GM23248 (cell line): ENCODE data around the gene NPFFR1. TPM values are rescaled to one million over a fixed set of nuclear protein-coding genes. Genes with fewer than 3 reads are reported as not detected.

ENCODE experiments used
- DNase-seq: peaks from one replicate; pipeline ENCODE4 v3.0.0-alpha.2; 2015
- H2AFZ ChIP-seq: fragments of 200-600 bp; sonication (generic); 2 replicates; pipeline ENCODE4 v1.6.1; 2016; ENCODE audit warnings: antibody characterized with exemption
- H3F3A ChIP-seq: fragments of 200-600 bp; sonication (generic); 2 replicates; pipeline ENCODE4 v1.6.1; 2016; ENCODE audit warnings: mild to moderate bottlenecking, antibody characterized with exemption, mixed run types; ENCODE audit not compliant: insufficient read depth
- H3K27ac ChIP-seq: fragments of 200-600 bp; sonication (generic); 2 replicates; pipeline ENCODE4 v1.5.1; 2016; ENCODE audit warnings: mild to moderate bottlenecking
- H3K27me3 ChIP-seq: fragments of 200-600 bp; sonication (generic); replicated peaks from 2 replicates; pipeline ENCODE4 v1.6.1; 2016; ENCODE audit warnings: mild to moderate bottlenecking; ENCODE audit not compliant: insufficient read depth
- H3K36me3 ChIP-seq: fragments of 200-600 bp; sonication (generic); 2 replicates; pipeline ENCODE4 v1.6.1; 2016; ENCODE audit warnings: low read depth, mild to moderate bottlenecking
- H3K4me1 ChIP-seq: fragments of 200-600 bp; sonication (generic); 2 replicates; pipeline ENCODE4 v1.6.1; 2016; ENCODE audit warnings: mild to moderate bottlenecking; ENCODE audit not compliant: insufficient read depth
- H3K4me2 ChIP-seq: fragments of 200-600 bp; sonication (generic); one replicate; pipeline ENCODE4 v1.6.1; 2016; ENCODE audit warnings: mild to moderate bottlenecking; ENCODE audit not compliant: unreplicated experiment
- H3K4me3 ChIP-seq: fragments of 200-600 bp; sonication (generic); 2 replicates; pipeline ENCODE4 v1.5.1; 2016; ENCODE audit warnings: mild to moderate bottlenecking
- H3K79me2 ChIP-seq: fragments of 200-600 bp; sonication (generic); 2 replicates; pipeline ENCODE4 v1.6.1; 2016; ENCODE audit warnings: mild to moderate bottlenecking; ENCODE audit not compliant: insufficient read depth
- H3K9ac ChIP-seq: fragments of 200-600 bp; sonication (generic); 2 replicates; pipeline ENCODE4 v1.6.1; 2016; ENCODE audit warnings: mild to moderate bottlenecking
- H3K9me2 ChIP-seq: fragments of 200-600 bp; sonication (generic); 2 replicates; pipeline ENCODE4 v1.6.1; 2016; ENCODE audit warnings: mixed run types, mild to moderate bottlenecking, moderate library complexity; ENCODE audit not compliant: insufficient read depth
- H3K9me3 ChIP-seq: fragments of 200-600 bp; sonication (generic); one replicate; pipeline ENCODE4 v1.6.1; 2017; ENCODE audit warnings: low read depth
- H4K20me1 ChIP-seq: fragments of 200-600 bp; sonication (generic); 2 replicates; pipeline ENCODE4 v1.6.0; 2016; ENCODE audit not compliant: insufficient read depth
- EZH2 ChIP-seq: fragments of 200-600 bp; sonication (generic); IDR thresholded peaks from 2 replicates; pipeline ENCODE4 v1.6.1; 2018; ENCODE audit warnings: antibody characterized with exemption, mild to moderate bottlenecking; ENCODE audit not compliant: insufficient read depth, poor library complexity, severe bottlenecking
- EZH2phosphoT487 ChIP-seq: fragments of 200-600 bp; sonication (generic); IDR thresholded peaks from 2 replicates; pipeline ENCODE4 v1.6.1; 2018; ENCODE audit warnings: antibody characterized with exemption, moderate library complexity, mild to moderate bottlenecking, low read depth; ENCODE audit not compliant: insufficient read depth
- WGBS, 2 experiments: methylation state at CpG; one replicate each; pipeline ENCODE4 v1.1.6; 2015 to 2017; ENCODE audit warnings: low lambda C conversion rate in 2 of 2, low coverage in 1 of 2; ENCODE audit errors: missing lambda C conversion rate in 2 of 2; 5-methylcytosine and 5-hydroxymethylcytosine counted together
- in situ Hi-C: fragments of 300-500 bp; cut with MboI; formaldehyde crosslinking; loops from 2 replicates; pipeline ENCODE4 v1.15.0; 2020
- polyA plus RNA-seq: library from polyadenylated mRNA; unstranded; fragments of >200 nt; fragmentation: Nextera tagmentation; extraction: Ambion mirVana; gene quantifications from 2 replicates; pipeline ENCODE4 v1.2.1, GENCODE V29; 2016
- total RNA-seq: library from RNA; depleted of rRNA; stranded (reverse); fragments of >200 nt; shearing (Covaris generic); gene quantifications from 2 replicates; pipeline ENCODE4 v1.2.3, GENCODE V29; 2014

Gene NPFFR1
- total and polyA plus RNA-seq, 2 experiments from 2014 or later, result not detected

- H3K9ac ChIP-seq, result peak overlapping the region; percentile 46
- peaks cover 18% of the 10 kb centered on the region for H3F3A ChIP-seq
- peak; percentile 95 for DNase-seq
- H3K4me2 ChIP-seq, result peak overlapping the region; percentile 60
- H4K20me1 ChIP-seq, result no peaks in the 10 kb centered on the region
- no peaks in the 10 kb centered on the region for H3K36me3 ChIP-seq
- TF ChIP-seq EZH2 (no peak), EZH2phosphoT487 (no peak)
- peak overlapping the region; percentile 42 for H3K4me3 ChIP-seq
- in situ Hi-C loops, result no loop called here
- no peaks in the 10 kb centered on the region for H3K9me2 ChIP-seq
- WGBS, 2 experiments, result 4% methylated on average over 18 of the region's 18 CpGs
- H3K27ac ChIP-seq, result peak overlapping the region; percentile 79
- peak overlapping the region; percentile 41 for H2AFZ ChIP-seq
- H3K9me3 ChIP-seq, result no peaks in the 10 kb centered on the region
- H3K79me2 ChIP-seq, result peaks cover 28% of the 10 kb centered on the region
- H3K4me1 ChIP-seq, result peaks cover 29% of the 10 kb centered on the region
- H3K27me3 ChIP-seq, result no peaks in the 10 kb centered on the region
Observed at GRCh38 chr10:70234668-70235447, 48.9 kb downstream of the NPFFR1 start.

- 8 to 10% methylated on average over 4 to 8 of the region's 8 CpGs for WGBS, 2 experiments
- Histone ChIP-seq H2AFZ (peak overlapping the region; percentile 92), H3K79me2 (peaks cover 28% of the 10 kb centered on the region), H3F3A (peaks cover 18% of the 10 kb centered on the region), H3K9ac (peak overlapping the region; percentile 83), H3K27me3 (no peaks in the 10 kb centered on the region), H3K4me1 (peaks cover 29% of the 10 kb centered on the region), H3K9me3 (no peaks in the 10 kb centered on the region), H4K20me1 (no peaks in the 10 kb centered on the region), H3K36me3 (no peaks in the 10 kb centered on the region), H3K4me3 (peak overlapping the region; percentile 91), H3K4me2 (peak overlapping the region; percentile 84), H3K27ac (peak overlapping the region; percentile 79), H3K9me2 (no peaks in the 10 kb centered on the region)
- TF ChIP-seq EZH2 (no peak), EZH2phosphoT487 (no peak)
- DNase-seq, result no peak
- in situ Hi-C loops, result no loop called here
Observed at GRCh38 chr10:70233939-70234300, 49.9 kb downstream of the NPFFR1 start.

- Histone ChIP-seq H3K27ac (peak within 1 kb of the TSS; percentile 79), H3K79me2 (peaks cover 34% of the 10 kb centered on the region), H3K9me3 (no peaks in the 10 kb centered on the region), H3K4me2 (peak within 1 kb of the TSS; percentile 84), H3K4me3 (peak within 1 kb of the TSS; percentile 91), H2AFZ (peak within 1 kb of the TSS; percentile 92), H3F3A (peaks cover 18% of the 10 kb centered on the region), H3K4me1 (peaks cover 29% of the 10 kb centered on the region), H3K36me3 (no peaks in the 10 kb centered on the region), H3K9ac (peak within 1 kb of the TSS; percentile 83), H4K20me1 (no peaks in the 10 kb centered on the region), H3K27me3 (no peaks in the 10 kb centered on the region), H3K9me2 (no peaks in the 10 kb centered on the region)
- in situ Hi-C loops, result no loop called here
- peak; percentile 98 for DNase-seq
- WGBS, 2 experiments, result 1% methylated on average over 39 to 61 of the region's 74 CpGs
- TF ChIP-seq EZH2 (no peak), EZH2phosphoT487 (no peak)
Observed at GRCh38 chr10:70233109-70233938, 50.5 kb downstream of the NPFFR1 start, which contains the start of gene PPA1. Gene PPA1 (minus strand): TSS chr10:70233429. CDS start chr10:70233327, 102 bp downstream.

GRCh38 chr10:70232859-70233108, 51.0 kb downstream of the NPFFR1 start:
- 0% methylated on average over 18 of the region's 18 CpGs for WGBS, 2 experiments
- Histone ChIP-seq H3F3A (peaks cover 18% of the 10 kb centered on the region), H3K27ac (0 out of 2 replicates have a peak overlapping the region, but pooled peaks have one; percentile 3), H3K36me3 (no peaks in the 10 kb centered on the region), H3K4me3 (peak overlapping the region; percentile 91), H3K9ac (peak overlapping the region; percentile 83), H3K27me3 (no peaks in the 10 kb centered on the region), H3K9me3 (no peaks in the 10 kb centered on the region), H2AFZ (peak overlapping the region; percentile 92), H4K20me1 (no peaks in the 10 kb centered on the region), H3K9me2 (no peaks in the 10 kb centered on the region), H3K4me1 (peaks cover 29% of the 10 kb centered on the region), H3K4me2 (peak overlapping the region; percentile 83), H3K79me2 (peaks cover 39% of the 10 kb centered on the region)
- TF ChIP-seq EZH2phosphoT487, result no peak
- TF ChIP-seq EZH2, result no peak
- no peak for DNase-seq
- in situ Hi-C loops, result no loop called here
